DND-41 (cell line): ENCODE measurements around the gene MOB3B.

Source experiments
- EZH2 ChIP-seq: IDR thresholded peaks from 3 replicates; pipeline ENCODE4 v1.6.1; 2012; ENCODE audit warnings: borderline replicate concordance, low read depth, mild to moderate bottlenecking, moderate library complexity, low read length, inconsistent platforms; ENCODE audit not compliant: severe bottlenecking
- TF ChIP-seq, protein P1 (sequence below): IDR thresholded peaks from 2 replicates; pipeline ENCODE4 v1.5.1; 2012; ENCODE audit warnings: borderline replicate concordance, low read length, moderate library complexity, mild to moderate bottlenecking; ENCODE audit not compliant: poor library complexity, severe bottlenecking; ENCODE audit errors: extremely low read depth

DNA sequence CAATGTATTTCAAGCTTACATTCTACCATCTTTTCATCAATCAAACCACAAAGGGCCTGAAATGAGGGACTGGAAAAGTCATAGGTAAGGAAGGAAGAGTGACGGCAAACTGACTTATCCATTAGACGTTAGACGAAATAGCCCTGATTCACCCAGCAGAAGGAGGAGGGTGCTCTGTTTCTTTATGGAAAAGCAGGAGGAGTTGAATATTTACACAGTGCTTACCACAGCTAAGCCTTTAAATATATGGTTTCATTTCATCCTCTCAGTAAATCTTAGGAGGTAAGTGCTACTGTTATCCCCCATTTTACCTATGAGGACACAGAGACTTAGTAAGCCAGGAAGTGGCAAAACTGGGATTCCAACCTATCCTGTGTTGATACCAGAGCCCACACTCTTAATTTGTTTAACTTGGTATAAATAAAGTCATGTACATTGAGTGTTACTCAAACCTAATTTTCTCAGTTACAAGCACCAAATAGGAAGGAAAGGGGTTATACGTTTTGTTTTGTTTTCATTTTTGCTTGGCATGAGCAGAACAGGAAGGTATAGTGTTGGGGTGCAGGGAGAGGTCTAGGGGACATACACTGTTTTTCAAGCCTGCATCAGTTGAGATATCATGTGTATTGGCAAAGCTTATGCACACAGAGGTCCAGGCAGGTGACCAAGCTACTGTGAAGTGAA, 103.6 kb downstream of the MOB3B start:
- TF ChIP-seq, protein P1, sequence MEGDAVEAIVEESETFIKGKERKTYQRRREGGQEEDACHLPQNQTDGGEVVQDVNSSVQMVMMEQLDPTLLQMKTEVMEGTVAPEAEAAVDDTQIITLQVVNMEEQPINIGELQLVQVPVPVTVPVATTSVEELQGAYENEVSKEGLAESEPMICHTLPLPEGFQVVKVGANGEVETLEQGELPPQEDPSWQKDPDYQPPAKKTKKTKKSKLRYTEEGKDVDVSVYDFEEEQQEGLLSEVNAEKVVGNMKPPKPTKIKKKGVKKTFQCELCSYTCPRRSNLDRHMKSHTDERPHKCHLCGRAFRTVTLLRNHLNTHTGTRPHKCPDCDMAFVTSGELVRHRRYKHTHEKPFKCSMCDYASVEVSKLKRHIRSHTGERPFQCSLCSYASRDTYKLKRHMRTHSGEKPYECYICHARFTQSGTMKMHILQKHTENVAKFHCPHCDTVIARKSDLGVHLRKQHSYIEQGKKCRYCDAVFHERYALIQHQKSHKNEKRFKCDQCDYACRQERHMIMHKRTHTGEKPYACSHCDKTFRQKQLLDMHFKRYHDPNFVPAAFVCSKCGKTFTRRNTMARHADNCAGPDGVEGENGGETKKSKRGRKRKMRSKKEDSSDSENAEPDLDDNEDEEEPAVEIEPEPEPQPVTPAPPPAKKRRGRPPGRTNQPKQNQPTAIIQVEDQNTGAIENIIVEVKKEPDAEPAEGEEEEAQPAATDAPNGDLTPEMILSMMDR = no peak
- no peak for TF ChIP-seq EZH2
